Panc1 (cell line): ENCODE data around the gene KRT12. TPM values are rescaled to one million over a fixed set of nuclear protein-coding genes. Genes with fewer than 3 reads are reported as not detected.

Experiments
- ATAC-seq: fragments of 200-7000 bp; cut with Tn5 transposase; 2 replicates; pipeline ENCODE4 v1.9.1; 2020; ENCODE audit warnings: mild to moderate bottlenecking, moderate library complexity
- BruUV-seq: library from RNA; stranded (reverse); fragments of 400-500 nt; replicated peaks from 2 replicates; lab custom pipeline; 2021; lab: Mats Ljungman, UMichigan
- CTCF ChIA-PET: fragments of 300-600 bp; sonication (Branson Sonifier 250); formaldehyde crosslinking; loops from one replicate; lab custom pipeline; 2022; ENCODE audit warnings: antibody characterized with exemption; lab: Charles Lee
- POLR2A ChIA-PET: fragments of 300-600 bp; sonication (Branson Sonifier 250); formaldehyde crosslinking; loops from one replicate; lab custom pipeline; 2022; ENCODE audit warnings: antibody characterized with exemption; lab: Charles Lee
- DNase-seq: peaks from one replicate; pipeline ENCODE4 v3.0.0-alpha.2; 2010; ENCODE audit warnings: low read depth, low spot score
- H3K27ac ChIP-seq: 2 replicates; pipeline ENCODE4 v1.5.1; 2011; ENCODE audit warnings: mild to moderate bottlenecking, low read length, inconsistent platforms
- H3K27me3 ChIP-seq: fragments of 200-500 bp; sonication (Bioruptor generic); 2 replicates; pipeline ENCODE4 v1.6.0; 2014; ENCODE audit warnings: low read length, inconsistent platforms; ENCODE audit not compliant: control insufficient read depth, insufficient read depth
- H3K36me3 ChIP-seq: fragments of 200-500 bp; sonication (Bioruptor generic); 2 replicates; pipeline ENCODE4 v1.5.1; 2014; ENCODE audit warnings: inconsistent platforms, mild to moderate bottlenecking, low read length, moderate library complexity; ENCODE audit not compliant: control insufficient read depth, insufficient read depth
- H3K4me1 ChIP-seq: 2 replicates; pipeline ENCODE4 v1.5.1; 2011; ENCODE audit warnings: inconsistent platforms, mild to moderate bottlenecking, low read length, moderate library complexity; ENCODE audit not compliant: control insufficient read depth, insufficient read depth
- H3K4me3 ChIP-seq, 2 experiments: 2 replicates each; pipeline ENCODE4 v1.5.1; 2011 to 2012; ENCODE audit warnings: low read depth in 2 of 2, low read length in 2 of 2, mild to moderate bottlenecking in 2 of 2, inconsistent platforms in 1 of 2, moderate library complexity in 1 of 2
- H3K9me3 ChIP-seq: fragments of 200-500 bp; sonication (Bioruptor generic); 2 replicates; pipeline ENCODE4 v1.5.1; 2014; ENCODE audit warnings: low read depth, mild to moderate bottlenecking, inconsistent platforms, low read length, moderate library complexity; ENCODE audit not compliant: control insufficient read depth, insufficient read depth
- POLR2AphosphoS5 ChIP-seq: IDR thresholded peaks from 2 replicates; pipeline ENCODE4 v1.6.1; 2012; ENCODE audit warnings: mild to moderate bottlenecking, low read depth, low read length, moderate library complexity
- SIN3A ChIP-seq: IDR thresholded peaks from 2 replicates; pipeline ENCODE4 v1.6.1; 2012; ENCODE audit warnings: low read depth, mild to moderate bottlenecking, low read length, moderate library complexity, borderline replicate concordance; ENCODE audit not compliant: insufficient read depth
- TCF7L2 ChIP-seq: IDR thresholded peaks from 2 replicates; pipeline ENCODE4 v1.6.1; 2011; ENCODE audit warnings: mild to moderate bottlenecking, low read depth, low read length, inconsistent platforms
- in situ Hi-C: cut with HindIII; loops from 2 replicates; pipeline ENCODE4 v1.10.0; 2016; ENCODE audit warnings: low sequenced_read_pairs, low pct_unique_long_range_greater_than_20kb
- intact Hi-C: fragments of 100-400 bp; cut with micrococcal nuclease; formaldehyde crosslinking; loops from one replicate; pipeline ENCODE4 v1.10.0; 2022; ENCODE audit not compliant: unreplicated experiment
- total RNA-seq: library from RNA; stranded (reverse); gene quantifications from one replicate; pipeline ENCODE4 v1.2.1, GENCODE V29; 2021; ENCODE audit not compliant: unreplicated experiment
- TF ChIP-seq, protein P1 (sequence below): fragments of 450-650 bp; IDR thresholded peaks from 2 replicates; pipeline ENCODE4 v1.5.1; 2017; ENCODE audit warnings: mild to moderate bottlenecking
- TF ChIP-seq, protein P2 (sequence below), 2 experiments: IDR thresholded peaks; 2 replicates each; pipeline ENCODE4 v1.6.1; 2011 to 2012; ENCODE audit warnings: low read depth in 2 of 2, control low read depth in 1 of 2, low read length in 1 of 2, mild to moderate bottlenecking in 1 of 2, moderate library complexity in 1 of 2; ENCODE audit not compliant: insufficient read depth in 1 of 2

KRT12 gene
- total RNA-seq, 1 experiment from 2014 or later: not detected

DNA sequence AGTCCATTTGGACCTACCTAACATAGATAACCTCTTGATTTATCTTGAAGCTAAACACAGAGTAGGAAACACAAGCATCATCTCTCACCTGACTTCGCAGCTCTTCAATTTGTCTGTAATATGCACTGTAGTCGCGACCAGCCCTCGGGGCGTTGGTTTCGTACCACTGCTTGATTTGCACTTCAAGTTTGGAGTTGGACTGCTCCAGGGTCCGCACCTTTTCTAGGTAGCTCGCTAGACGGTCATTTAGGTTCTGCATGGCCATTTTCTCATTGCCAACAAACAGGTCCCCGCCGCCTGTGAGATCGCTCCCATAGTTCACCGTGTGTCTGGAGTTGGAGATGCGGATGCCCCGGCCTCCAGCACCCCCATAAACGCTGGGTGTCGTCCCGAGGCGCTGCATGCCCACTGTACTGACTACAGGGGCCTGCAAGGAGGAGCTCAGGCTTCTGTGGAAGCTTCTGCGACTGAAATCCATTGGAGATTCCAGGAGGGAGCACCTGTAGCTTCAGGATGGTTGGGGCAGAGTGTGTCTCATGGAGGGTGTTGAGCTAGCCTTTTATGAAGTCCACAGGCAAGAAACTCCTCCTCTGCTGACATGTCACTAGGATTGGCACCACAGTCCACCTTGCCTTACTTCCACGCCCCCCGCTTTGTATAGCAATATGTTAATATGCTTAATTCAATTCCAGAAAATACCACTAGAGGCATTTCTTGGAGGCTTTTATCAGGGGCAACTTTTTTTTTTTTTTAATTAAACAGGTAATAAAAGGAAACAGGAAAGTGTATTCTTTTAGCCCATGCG, 17.9 kb upstream of the KRT12 start, which contains the start of gene KRT20:
Gene KRT20 (minus strand): TSS at position 535 of the 805 bp plus-strand sequence. CDS start 57 bp downstream, at position 478.
- no peak for DNase-seq
- no peaks in the 10 kb centered on the region for H3K36me3 ChIP-seq
- POLR2A ChIA-PET: interaction anchor here (0.5 kb wide), 1 partner anchor 20 kb away, joined by 3 read pairs; no protein-coding TSS in a partner anchor
- TF ChIP-seq, protein P1, sequence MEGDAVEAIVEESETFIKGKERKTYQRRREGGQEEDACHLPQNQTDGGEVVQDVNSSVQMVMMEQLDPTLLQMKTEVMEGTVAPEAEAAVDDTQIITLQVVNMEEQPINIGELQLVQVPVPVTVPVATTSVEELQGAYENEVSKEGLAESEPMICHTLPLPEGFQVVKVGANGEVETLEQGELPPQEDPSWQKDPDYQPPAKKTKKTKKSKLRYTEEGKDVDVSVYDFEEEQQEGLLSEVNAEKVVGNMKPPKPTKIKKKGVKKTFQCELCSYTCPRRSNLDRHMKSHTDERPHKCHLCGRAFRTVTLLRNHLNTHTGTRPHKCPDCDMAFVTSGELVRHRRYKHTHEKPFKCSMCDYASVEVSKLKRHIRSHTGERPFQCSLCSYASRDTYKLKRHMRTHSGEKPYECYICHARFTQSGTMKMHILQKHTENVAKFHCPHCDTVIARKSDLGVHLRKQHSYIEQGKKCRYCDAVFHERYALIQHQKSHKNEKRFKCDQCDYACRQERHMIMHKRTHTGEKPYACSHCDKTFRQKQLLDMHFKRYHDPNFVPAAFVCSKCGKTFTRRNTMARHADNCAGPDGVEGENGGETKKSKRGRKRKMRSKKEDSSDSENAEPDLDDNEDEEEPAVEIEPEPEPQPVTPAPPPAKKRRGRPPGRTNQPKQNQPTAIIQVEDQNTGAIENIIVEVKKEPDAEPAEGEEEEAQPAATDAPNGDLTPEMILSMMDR: peak; percentile 34; the same call in 1 of the 2 replicates
- no peak for TF ChIP-seq TCF7L2
- intact Hi-C loops: no loop called here
- H3K4me3 ChIP-seq: no peak within 1 kb of the TSS
- CTCF ChIA-PET: interaction anchor here (0.9 kb wide), 1 partner anchor 10 kb away, joined by 3 read pairs; no protein-coding TSS in a partner anchor
- ATAC-seq: no peak
- H3K9me3 ChIP-seq: no peaks in the 10 kb centered on the region
- H3K4me1 ChIP-seq: no peaks in the 10 kb centered on the region
- no TSS peak for BruUV-seq
- in situ Hi-C loops: no loop called here
- no peak within 1 kb of the TSS for H3K27ac ChIP-seq
- H3K27me3 ChIP-seq: peaks cover 7% of the 10 kb centered on the region

DNA sequence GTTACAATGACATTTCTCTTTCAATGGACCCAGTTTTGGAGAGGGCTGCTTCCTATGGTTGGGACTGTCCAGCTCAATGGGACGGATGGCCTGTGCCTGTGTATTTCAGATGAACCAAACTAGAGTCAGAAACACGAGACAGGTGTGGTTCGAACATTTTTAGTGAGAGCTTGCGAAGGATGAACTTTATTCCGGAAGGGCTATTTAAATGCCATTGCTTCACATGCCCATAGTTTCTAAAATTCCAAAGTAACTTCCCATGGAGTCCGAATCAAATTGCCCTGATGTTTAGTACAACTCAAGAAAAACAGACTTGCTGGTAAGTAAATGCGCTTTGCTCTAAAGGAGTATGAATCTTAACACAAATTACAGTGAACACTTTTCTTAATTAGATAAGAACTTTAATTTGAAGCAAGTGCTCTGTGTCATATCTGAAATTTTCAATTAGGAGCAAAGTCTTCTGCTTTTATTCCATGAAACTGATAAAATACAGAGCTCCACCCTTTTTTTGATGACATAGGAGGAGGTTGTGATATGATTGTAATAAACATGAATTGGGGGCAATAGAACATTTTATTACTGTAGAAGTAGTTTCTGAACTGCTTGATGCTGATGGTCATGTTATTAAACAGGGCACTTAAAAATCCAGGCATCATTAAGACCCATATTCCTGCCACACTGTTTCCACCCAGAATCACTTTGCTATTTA, 16.8 kb upstream of the KRT12 start:
- DNase-seq (no peak), ATAC-seq (no peak)
- peaks cover 7% of the 10 kb centered on the region for H3K27me3 ChIP-seq
- ChIA-PET CTCF (interaction anchor here (0.9 kb wide), 1 partner anchor 11 kb away, joined by 3 read pairs; no protein-coding TSS in a partner anchor), POLR2A (no interaction called here)
- H3K9me3 ChIP-seq: no peaks in the 10 kb centered on the region
- TF ChIP-seq POLR2AphosphoS5 (no peak), TCF7L2 (no peak), SIN3A (no peak)
- TF ChIP-seq, protein P2, sequence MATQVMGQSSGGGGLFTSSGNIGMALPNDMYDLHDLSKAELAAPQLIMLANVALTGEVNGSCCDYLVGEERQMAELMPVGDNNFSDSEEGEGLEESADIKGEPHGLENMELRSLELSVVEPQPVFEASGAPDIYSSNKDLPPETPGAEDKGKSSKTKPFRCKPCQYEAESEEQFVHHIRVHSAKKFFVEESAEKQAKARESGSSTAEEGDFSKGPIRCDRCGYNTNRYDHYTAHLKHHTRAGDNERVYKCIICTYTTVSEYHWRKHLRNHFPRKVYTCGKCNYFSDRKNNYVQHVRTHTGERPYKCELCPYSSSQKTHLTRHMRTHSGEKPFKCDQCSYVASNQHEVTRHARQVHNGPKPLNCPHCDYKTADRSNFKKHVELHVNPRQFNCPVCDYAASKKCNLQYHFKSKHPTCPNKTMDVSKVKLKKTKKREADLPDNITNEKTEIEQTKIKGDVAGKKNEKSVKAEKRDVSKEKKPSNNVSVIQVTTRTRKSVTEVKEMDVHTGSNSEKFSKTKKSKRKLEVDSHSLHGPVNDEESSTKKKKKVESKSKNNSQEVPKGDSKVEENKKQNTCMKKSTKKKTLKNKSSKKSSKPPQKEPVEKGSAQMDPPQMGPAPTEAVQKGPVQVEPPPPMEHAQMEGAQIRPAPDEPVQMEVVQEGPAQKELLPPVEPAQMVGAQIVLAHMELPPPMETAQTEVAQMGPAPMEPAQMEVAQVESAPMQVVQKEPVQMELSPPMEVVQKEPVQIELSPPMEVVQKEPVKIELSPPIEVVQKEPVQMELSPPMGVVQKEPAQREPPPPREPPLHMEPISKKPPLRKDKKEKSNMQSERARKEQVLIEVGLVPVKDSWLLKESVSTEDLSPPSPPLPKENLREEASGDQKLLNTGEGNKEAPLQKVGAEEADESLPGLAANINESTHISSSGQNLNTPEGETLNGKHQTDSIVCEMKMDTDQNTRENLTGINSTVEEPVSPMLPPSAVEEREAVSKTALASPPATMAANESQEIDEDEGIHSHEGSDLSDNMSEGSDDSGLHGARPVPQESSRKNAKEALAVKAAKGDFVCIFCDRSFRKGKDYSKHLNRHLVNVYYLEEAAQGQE (IDR thresholded peaks at IDR 0.05; ENCODE audit: insufficient read depth in 1 of 2, low read depth in 2 of 2, low read length in 1 of 2): no peak
- TF ChIP-seq, protein P1: no peak
- no peaks in the 10 kb centered on the region for H3K4me1 ChIP-seq
- in situ Hi-C loops (no loop called here), intact Hi-C loops (no loop called here)
- no peak overlapping the region for H3K4me3 ChIP-seq
- no peaks in the 10 kb centered on the region for H3K36me3 ChIP-seq
- H3K27ac ChIP-seq: no peak overlapping the region
- no TSS peak for BruUV-seq
